ENCODE data around the gene SNX5.

DNA sequence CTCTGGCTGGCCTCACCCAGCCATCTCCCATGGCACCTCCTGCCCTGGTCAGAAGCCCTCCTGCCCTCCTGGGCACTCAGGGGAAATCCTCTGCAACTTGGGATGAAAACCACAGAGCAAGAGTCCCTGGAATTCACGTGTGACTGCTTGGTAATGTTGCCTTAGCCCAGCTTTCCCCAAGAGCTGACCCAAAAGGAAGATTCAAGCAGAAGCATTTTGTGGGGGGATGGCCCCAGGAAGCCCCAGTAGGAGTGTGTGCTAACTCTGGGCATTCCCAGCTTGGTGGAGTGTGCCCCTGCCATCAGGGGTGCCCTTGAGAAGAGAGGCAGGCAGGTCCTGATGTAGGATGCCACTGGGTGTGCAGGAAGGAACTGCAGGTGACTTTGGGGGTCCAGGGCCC is 35.5 kb downstream of the SNX5 start:
- TF ChIP-seq, protein P1, sequence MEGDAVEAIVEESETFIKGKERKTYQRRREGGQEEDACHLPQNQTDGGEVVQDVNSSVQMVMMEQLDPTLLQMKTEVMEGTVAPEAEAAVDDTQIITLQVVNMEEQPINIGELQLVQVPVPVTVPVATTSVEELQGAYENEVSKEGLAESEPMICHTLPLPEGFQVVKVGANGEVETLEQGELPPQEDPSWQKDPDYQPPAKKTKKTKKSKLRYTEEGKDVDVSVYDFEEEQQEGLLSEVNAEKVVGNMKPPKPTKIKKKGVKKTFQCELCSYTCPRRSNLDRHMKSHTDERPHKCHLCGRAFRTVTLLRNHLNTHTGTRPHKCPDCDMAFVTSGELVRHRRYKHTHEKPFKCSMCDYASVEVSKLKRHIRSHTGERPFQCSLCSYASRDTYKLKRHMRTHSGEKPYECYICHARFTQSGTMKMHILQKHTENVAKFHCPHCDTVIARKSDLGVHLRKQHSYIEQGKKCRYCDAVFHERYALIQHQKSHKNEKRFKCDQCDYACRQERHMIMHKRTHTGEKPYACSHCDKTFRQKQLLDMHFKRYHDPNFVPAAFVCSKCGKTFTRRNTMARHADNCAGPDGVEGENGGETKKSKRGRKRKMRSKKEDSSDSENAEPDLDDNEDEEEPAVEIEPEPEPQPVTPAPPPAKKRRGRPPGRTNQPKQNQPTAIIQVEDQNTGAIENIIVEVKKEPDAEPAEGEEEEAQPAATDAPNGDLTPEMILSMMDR (IDR thresholded peaks at IDR 0.05), result no peak
- TF ChIP-seq POLR2AphosphoS5 (IDR thresholded peaks at IDR 0.05) (no peak), POLR2A (IDR thresholded peaks at IDR 0.05) (no peak)

Data from suprapubic skin (tissue), 4 donors.